Activated CD4-positive, alpha-beta T cell treated with anti-CD3 and anti-CD28 coated beads, Interleukin-2, amount 10 ng/mL, durations not matched to agents 7 days and 5 days (primary cell): ENCODE results near the gene SPECC1. TPM values are rescaled to one million over a fixed set of nuclear protein-coding genes. Genes with fewer than 3 reads are reported as not detected.

Experiments
- CTCF ChIA-PET: fragments of 350-600 bp; sonication (Branson Sonifier 250); formaldehyde crosslinking; loops from one replicate; lab custom pipeline; 2021; ENCODE audit warnings: antibody characterized with exemption; lab: Charles Lee
- POLR2A ChIA-PET: fragments of 350-600 bp; sonication (Branson Sonifier 250); formaldehyde crosslinking; loops from one replicate; lab custom pipeline; 2021; ENCODE audit warnings: antibody characterized with exemption; lab: Charles Lee
- DNase-seq: peaks from one replicate; pipeline ENCODE4 v3.0.0-alpha.2; 2020
- H3K27ac Mint-ChIP-seq: one replicate; pipeline ENCODE4 v1.8.0; 2021; ENCODE audit warnings: mild to moderate bottlenecking, moderate library complexity, mixed read lengths
- H3K27me3 Mint-ChIP-seq: one replicate; pipeline ENCODE4 v1.8.0; 2021; ENCODE audit warnings: mixed read lengths
- H3K36me3 Mint-ChIP-seq: one replicate; pipeline ENCODE4 v1.8.0; 2021; ENCODE audit warnings: low read depth, mixed read lengths
- H3K4me1 Mint-ChIP-seq: one replicate; pipeline ENCODE4 v1.8.0; 2021; ENCODE audit warnings: mixed read lengths
- H3K4me3 Mint-ChIP-seq: one replicate; pipeline ENCODE4 v1.8.0; 2021; ENCODE audit warnings: mild to moderate bottlenecking, moderate library complexity, mixed read lengths
- H3K9me3 Mint-ChIP-seq: one replicate; pipeline ENCODE4 v1.8.0; 2021; ENCODE audit warnings: mixed read lengths
- total RNA-seq, 2 experiments: library from RNA; stranded (reverse); gene quantifications; one replicate each; pipeline ENCODE4 v1.2.3, GENCODE V29; 2021

SPECC1 gene
- total RNA-seq, 2 experiments from 2014 or later: 3.7 to 4.9 TPM

GRCh38 chr17:20207262-20207985 lies 198.3 kb downstream of the SPECC1 start:
- Mint-ChIP-seq H3K4me1 (peaks cover 5% of the 10 kb centered on the region), H3K4me3 (no peak overlapping the region), H3K9me3 (no peaks in the 10 kb centered on the region), H3K27me3 (no peaks in the 10 kb centered on the region), H3K36me3 (no peaks in the 10 kb centered on the region), H3K27ac (no peak overlapping the region)
- CTCF ChIA-PET: no interaction called here
- DNase-seq: no peak
- POLR2A ChIA-PET: no interaction called here

- H3K4me1 Mint-ChIP-seq: peaks cover 5% of the 10 kb centered on the region
- no peaks in the 10 kb centered on the region for H3K9me3 Mint-ChIP-seq
- H3K36me3 Mint-ChIP-seq: no peaks in the 10 kb centered on the region
- no peak overlapping the region for H3K27ac Mint-ChIP-seq
- CTCF ChIA-PET: interaction anchor here (2.0 kb wide), 1 partner anchor 19 kb away, joined by 6 read pairs; no protein-coding TSS in a partner anchor
- no peak for DNase-seq
- no peak overlapping the region for H3K4me3 Mint-ChIP-seq
- H3K27me3 Mint-ChIP-seq: no peaks in the 10 kb centered on the region
- POLR2A ChIA-PET: no interaction called here
These were observed 199.6 kb downstream of the SPECC1 start for GRCh38 chr17:20208717-20209116.

GRCh38 chr17:20210180-20210579 lies 201.0 kb downstream of the SPECC1 start:
- POLR2A ChIA-PET: no interaction called here
- CTCF ChIA-PET: interaction anchor here (2.0 kb wide), 1 partner anchor 17 kb away, joined by 6 read pairs; no protein-coding TSS in a partner anchor

GRCh38 chr17:20210614-20211013 lies 201.5 kb downstream of the SPECC1 start:
- H3K27ac Mint-ChIP-seq: no peak overlapping the region
- H3K4me1 Mint-ChIP-seq: peaks cover 5% of the 10 kb centered on the region
- H3K9me3 Mint-ChIP-seq: no peaks in the 10 kb centered on the region
- no peak overlapping the region for H3K4me3 Mint-ChIP-seq
- ChIA-PET CTCF (no interaction called here), POLR2A (no interaction called here)
- H3K36me3 Mint-ChIP-seq: no peaks in the 10 kb centered on the region
- H3K27me3 Mint-ChIP-seq: no peaks in the 10 kb centered on the region
- DNase-seq: no peak

More at GRCh38 chr17:20210180-20210579, 201.0 kb downstream of the SPECC1 start:
- Mint-ChIP-seq H3K9me3 (no peaks in the 10 kb centered on the region), H3K27me3 (no peaks in the 10 kb centered on the region), H3K27ac (no peak overlapping the region), H3K4me3 (no peak overlapping the region), H3K36me3 (no peaks in the 10 kb centered on the region), H3K4me1 (peaks cover 5% of the 10 kb centered on the region)
- no peak for DNase-seq

GRCh38 chr17:20211246-20211645 lies 202.1 kb downstream of the SPECC1 start:
- no peak overlapping the region for H3K27ac Mint-ChIP-seq
- H3K4me3 Mint-ChIP-seq: no peak overlapping the region
- no peaks in the 10 kb centered on the region for H3K9me3 Mint-ChIP-seq
- no peaks in the 10 kb centered on the region for H3K4me1 Mint-ChIP-seq
- DNase-seq: no peak
- ChIA-PET CTCF (interaction anchor here (0.6 kb wide), 1 partner anchor 9 kb away, joined by 4 read pairs; no protein-coding TSS in a partner anchor), POLR2A (no interaction called here)
- no peaks in the 10 kb centered on the region for H3K36me3 Mint-ChIP-seq
- H3K27me3 Mint-ChIP-seq: no peaks in the 10 kb centered on the region

- H3K4me1 Mint-ChIP-seq: no peaks in the 10 kb centered on the region
- no peaks in the 10 kb centered on the region for H3K36me3 Mint-ChIP-seq
- H3K27me3 Mint-ChIP-seq: no peaks in the 10 kb centered on the region
- H3K4me3 Mint-ChIP-seq: no peak overlapping the region
- no peak overlapping the region for H3K27ac Mint-ChIP-seq
- no peak for DNase-seq
- no peaks in the 10 kb centered on the region for H3K9me3 Mint-ChIP-seq
- ChIA-PET CTCF (no interaction called here), POLR2A (interaction anchor here (0.6 kb wide), 1 partner anchor 67 kb away, joined by 3 read pairs; no protein-coding TSS in a partner anchor)
These were observed 204.3 kb downstream of the SPECC1 start for GRCh38 chr17:20213449-20213848.

- CTCF ChIA-PET: interaction anchor here (0.9 kb wide), 1 partner anchor 8 kb away, joined by 3 read pairs; no protein-coding TSS in a partner anchor
- no peak overlapping the region for H3K4me3 Mint-ChIP-seq
These were observed 205.6 kb downstream of the SPECC1 start for GRCh38 chr17:20214794-20215193.

GRCh38 chr17:20216154-20216815 lies 207.1 kb downstream of the SPECC1 start:
- no peak for DNase-seq
- CTCF ChIA-PET: interaction anchor here (1.5 kb wide), 1 partner anchor 11 kb away, joined by 6 read pairs; no protein-coding TSS in a partner anchor
- Mint-ChIP-seq H3K36me3 (no peaks in the 10 kb centered on the region), H3K27ac (no peak overlapping the region), H3K4me1 (no peaks in the 10 kb centered on the region), H3K9me3 (no peaks in the 10 kb centered on the region), H3K4me3 (no peak overlapping the region), H3K27me3 (peaks cover 12% of the 10 kb centered on the region)
- POLR2A ChIA-PET: no interaction called here

More at GRCh38 chr17:20214794-20215193, 205.6 kb downstream of the SPECC1 start:
- Mint-ChIP-seq H3K27ac (no peak overlapping the region), H3K27me3 (peaks cover 4% of the 10 kb centered on the region), H3K36me3 (no peaks in the 10 kb centered on the region), H3K4me1 (no peaks in the 10 kb centered on the region), H3K9me3 (no peaks in the 10 kb centered on the region)
- POLR2A ChIA-PET: no interaction called here
- DNase-seq: no peak

GRCh38 chr17:20216853-20217252 lies 207.7 kb downstream of the SPECC1 start:
- no peak overlapping the region for H3K27ac Mint-ChIP-seq

GRCh38 chr17:20217677-20218076 lies 208.5 kb downstream of the SPECC1 start:
- CTCF ChIA-PET: interaction anchor here (0.7 to 1.0 kb wide), 2 partner anchors 8 to 9 kb away, joined by 3 read pairs; no protein-coding TSS in a partner anchor
- Mint-ChIP-seq H3K4me1 (no peaks in the 10 kb centered on the region), H3K9me3 (no peaks in the 10 kb centered on the region), H3K27me3 (peaks cover 16% of the 10 kb centered on the region), H3K4me3 (no peak overlapping the region), H3K27ac (no peak overlapping the region), H3K36me3 (no peaks in the 10 kb centered on the region)
- POLR2A ChIA-PET: no interaction called here
- no peak for DNase-seq

More at GRCh38 chr17:20216853-20217252, 207.7 kb downstream of the SPECC1 start:
- no peaks in the 10 kb centered on the region for H3K9me3 Mint-ChIP-seq
- DNase-seq: no peak
- POLR2A ChIA-PET: no interaction called here
- no peaks in the 10 kb centered on the region for H3K36me3 Mint-ChIP-seq
- H3K27me3 Mint-ChIP-seq: peaks cover 16% of the 10 kb centered on the region
- CTCF ChIA-PET: interaction anchor here (1.5 kb wide), 1 partner anchor 11 kb away, joined by 6 read pairs; no protein-coding TSS in a partner anchor
- H3K4me1 Mint-ChIP-seq: no peaks in the 10 kb centered on the region
- H3K4me3 Mint-ChIP-seq: no peak overlapping the region

- Mint-ChIP-seq H3K9me3 (no peaks in the 10 kb centered on the region), H3K4me3 (no peak overlapping the region), H3K4me1 (no peaks in the 10 kb centered on the region), H3K27ac (no peak overlapping the region), H3K27me3 (peaks cover 16% of the 10 kb centered on the region), H3K36me3 (no peaks in the 10 kb centered on the region)
- ChIA-PET CTCF (interaction anchor here (0.7 to 1.0 kb wide), 2 partner anchors 8 to 9 kb away, joined by 3 read pairs; no protein-coding TSS in a partner anchor), POLR2A (no interaction called here)
- DNase-seq: no peak
These were observed 209.1 kb downstream of the SPECC1 start for GRCh38 chr17:20218272-20218671.

- ChIA-PET CTCF (interaction anchor here (1.0 to 1.4 kb wide), 2 partner anchors 9 kb away, joined by 3 to 5 read pairs; no protein-coding TSS in a partner anchor), POLR2A (no interaction called here)
- Mint-ChIP-seq H3K27me3 (peaks cover 16% of the 10 kb centered on the region), H3K4me1 (peaks cover 13% of the 10 kb centered on the region), H3K36me3 (no peaks in the 10 kb centered on the region), H3K4me3 (no peak overlapping the region), H3K9me3 (no peaks in the 10 kb centered on the region), H3K27ac (no peak overlapping the region)
- no peak for DNase-seq
These were observed 214.7 kb downstream of the SPECC1 start for GRCh38 chr17:20223808-20224328.
